Vagina (tissue), 2 donors: Measurements from ENCODE around the gene IRS2. TPM values are rescaled to one million over a fixed set of nuclear protein-coding genes. Genes with fewer than 3 reads are reported as not detected.

ENCODE experiments used
- DNase-seq, 2 donors: peaks; one replicate each; pipeline ENCODE4 v3.0.0-alpha.2; 2017; ENCODE audit errors: extremely low spot score in 2 of 2
- H3K27ac ChIP-seq: fragments of 200-600 bp; sonication (generic); one replicate; pipeline ENCODE4 v1.5.1; 2019
- H3K27me3 ChIP-seq: fragments of 200-600 bp; sonication (generic); one replicate; pipeline ENCODE4 v1.5.1; 2019
- H3K36me3 ChIP-seq, 2 donors: fragments of 200-600 bp; sonication (generic); one replicate each; pipeline ENCODE4 v1.5.1; 2017 to 2019
- H3K4me1 ChIP-seq: fragments of 200-600 bp; sonication (generic); one replicate; pipeline ENCODE4 v1.5.1; 2019
- H3K4me3 ChIP-seq, 2 donors: fragments of 200-600 bp; sonication (generic); 1 replicate in 1 of 2; 2 replicates in 1 of 2; pipeline ENCODE4 v1.5.1; 2016 to 2019
- H3K9me3 ChIP-seq: fragments of 200-600 bp; sonication (generic); one replicate; pipeline ENCODE4 v1.5.1; 2019
- CTCF ChIP-seq, 3 experiments: fragments of 450-650 bp in 2 of 3; fragments of 200-600 bp in 1 of 3; sonication (generic) in 1 of 3; IDR thresholded peaks; one replicate each; pipeline ENCODE4 v1.5.1; 2017 to 2019; ENCODE audit warnings: antibody characterized with exemption in 3 of 3, mild to moderate bottlenecking in 2 of 3, moderate library complexity in 2 of 3
- POLR2A ChIP-seq, 2 donors: fragments of 450-650 bp; IDR thresholded peaks; one replicate each; pipeline ENCODE4 v1.6.1; 2017; ENCODE audit warnings: antibody characterized with exemption in 2 of 2, mild to moderate bottlenecking in 2 of 2, moderate library complexity in 2 of 2
- POLR2AphosphoS5 ChIP-seq, 2 donors: sonication (generic); formaldehyde crosslinking; IDR thresholded peaks; one replicate each; pipeline ENCODE4 v1.9.0; 2017; ENCODE audit warnings: antibody characterized with exemption in 2 of 2, mild to moderate bottlenecking in 2 of 2, low read depth in 1 of 2; ENCODE audit not compliant: insufficient read depth in 1 of 2
- intact Hi-C: fragments of 100-400 bp; cut with DNase I; formaldehyde crosslinking; loops from one replicate; pipeline ENCODE4 v1.15.1; 2023
- total RNA-seq: library from RNA; depleted of rRNA; stranded (reverse); fragments of >200 nt; gene quantifications from one replicate; pipeline ENCODE4 v1.2.3, GENCODE V29; 2016

IRS2 gene
- total RNA-seq, 1 donor from 2014 or later, result 25.0 TPM

- no peak overlapping the region for H3K27ac ChIP-seq
- H3K4me3 ChIP-seq, result no peak overlapping the region
- no peaks in the 10 kb centered on the region for H3K27me3 ChIP-seq
- TF ChIP-seq POLR2AphosphoS5 (IDR thresholded peaks at IDR 0.05; ENCODE audit: insufficient read depth in 1 of 2, low read depth in 1 of 2), result no peak
- H3K4me1 ChIP-seq, result no peaks in the 10 kb centered on the region
- no peaks in the 10 kb centered on the region for H3K36me3 ChIP-seq
- H3K9me3 ChIP-seq, result no peaks in the 10 kb centered on the region
- DNase-seq, result no peak
- intact Hi-C loops, result no loop called here
These were observed 23.0 kb upstream of the IRS2 start for GRCh38 chr13:109809216-109809932.

DNA sequence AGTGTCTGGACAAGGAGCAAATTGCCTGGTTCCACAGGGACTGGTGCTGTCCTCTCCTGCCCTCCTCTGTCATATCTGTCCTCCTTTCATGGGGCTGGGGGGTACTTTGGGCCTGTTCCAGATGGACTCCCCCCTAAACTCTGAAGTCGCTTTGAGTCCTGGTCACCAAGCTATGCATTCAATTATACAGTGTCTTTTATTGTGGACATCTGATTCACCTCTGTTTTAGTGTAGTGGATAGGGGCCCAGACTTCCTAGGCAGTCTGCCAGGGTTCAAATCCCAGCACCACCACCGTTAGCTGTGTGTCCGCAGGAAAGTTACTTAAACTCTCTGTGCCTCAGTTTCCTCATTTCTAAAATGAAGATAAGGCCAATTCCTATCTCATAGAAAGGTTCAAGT is 21.0 kb upstream of the IRS2 start:
- no peak for DNase-seq
- intact Hi-C loops, result no loop called here
- Histone ChIP-seq H3K36me3 (no peaks in the 10 kb centered on the region), H3K27me3 (no peaks in the 10 kb centered on the region), H3K27ac (no peak overlapping the region), H3K9me3 (no peaks in the 10 kb centered on the region), H3K4me3 (no peak overlapping the region), H3K4me1 (no peaks in the 10 kb centered on the region)
- no peak for TF ChIP-seq POLR2A (IDR thresholded peaks at IDR 0.05)
- TF ChIP-seq POLR2AphosphoS5 (IDR thresholded peaks at IDR 0.05; ENCODE audit: insufficient read depth in 1 of 2, low read depth in 1 of 2), result no peak
- TF ChIP-seq CTCF (IDR thresholded peaks at IDR 0.05), result no peak

- intact Hi-C loops, result no loop called here
These were observed 18.3 kb upstream of the IRS2 start for GRCh38 chr13:109804654-109805053.

GRCh38 chr13:109803825-109804224 is 17.4 kb upstream of the IRS2 start:
- Histone ChIP-seq H3K4me1 (no peaks in the 10 kb centered on the region), H3K4me3 (no peak overlapping the region), H3K27ac (no peak overlapping the region), H3K36me3 (no peaks in the 10 kb centered on the region), H3K9me3 (no peaks in the 10 kb centered on the region), H3K27me3 (no peaks in the 10 kb centered on the region)
- TF ChIP-seq POLR2AphosphoS5 (IDR thresholded peaks at IDR 0.05; ENCODE audit: insufficient read depth in 1 of 2, low read depth in 1 of 2), result no peak
- TF ChIP-seq POLR2A (IDR thresholded peaks at IDR 0.05), result no peak
- TF ChIP-seq CTCF (IDR thresholded peaks at IDR 0.05), result no peak
- no peak for DNase-seq
- intact Hi-C loops, result no loop called here

More at GRCh38 chr13:109804654-109805053, 18.3 kb upstream of the IRS2 start:
- Histone ChIP-seq H3K36me3 (no peaks in the 10 kb centered on the region), H3K9me3 (no peaks in the 10 kb centered on the region), H3K27ac (no peak overlapping the region), H3K4me3 (no peak overlapping the region), H3K27me3 (no peaks in the 10 kb centered on the region), H3K4me1 (no peaks in the 10 kb centered on the region)
- DNase-seq, result no peak
- TF ChIP-seq POLR2A (IDR thresholded peaks at IDR 0.05) (no peak), POLR2AphosphoS5 (IDR thresholded peaks at IDR 0.05; ENCODE audit: insufficient read depth in 1 of 2, low read depth in 1 of 2) (no peak), CTCF (IDR thresholded peaks at IDR 0.05) (no peak)

GRCh38 chr13:109802936-109803335 is 16.6 kb upstream of the IRS2 start:
- H3K4me1 ChIP-seq, result no peaks in the 10 kb centered on the region
- DNase-seq, result no peak
- no peaks in the 10 kb centered on the region for H3K36me3 ChIP-seq
- H3K27me3 ChIP-seq, result no peaks in the 10 kb centered on the region
- TF ChIP-seq CTCF (IDR thresholded peaks at IDR 0.05) (no peak), POLR2A (IDR thresholded peaks at IDR 0.05) (no peak)
- no peaks in the 10 kb centered on the region for H3K9me3 ChIP-seq
- intact Hi-C loops, result no loop called here
- H3K27ac ChIP-seq, result no peak overlapping the region
- H3K4me3 ChIP-seq, result no peak overlapping the region
